IMR-90 (cell line): Measurements from ENCODE around the gene NXN.

Experiments
- BHLHE40 ChIP-seq: fragments of 150-350 bp; IDR thresholded peaks from 2 replicates; pipeline ENCODE4 v1.6.1; 2016; ENCODE audit warnings: mild to moderate bottlenecking, low read depth, low read length
- CEBPB ChIP-seq: IDR thresholded peaks from 2 replicates; pipeline ENCODE4 v1.6.1; 2012; ENCODE audit warnings: low read depth, low read length, improper control_type of control experiment
- CHD1 ChIP-seq: IDR thresholded peaks from 2 replicates; pipeline ENCODE4 v1.6.1; 2012; ENCODE audit warnings: low read depth, low read length, improper control_type of control experiment
- ELK1 ChIP-seq: fragments of 150-350 bp; IDR thresholded peaks from 2 replicates; pipeline ENCODE4 v1.6.1; 2016; ENCODE audit warnings: low read depth, mild to moderate bottlenecking, low read length, moderate library complexity, borderline replicate concordance
- FOS ChIP-seq: fragments of 150-350 bp; IDR thresholded peaks from 2 replicates; pipeline ENCODE4 v1.6.1; 2016; ENCODE audit warnings: low read depth, low read length
- MAFK ChIP-seq: IDR thresholded peaks from 2 replicates; pipeline ENCODE4 v1.6.1; 2012; ENCODE audit warnings: low read depth, low read length, improper control_type of control experiment
- MXI1 ChIP-seq: IDR thresholded peaks from 2 replicates; pipeline ENCODE4 v1.6.1; 2012; ENCODE audit warnings: low read depth, mild to moderate bottlenecking, low read length, moderate library complexity, borderline replicate concordance
- NFE2L2 ChIP-seq: fragments of 150-350 bp; IDR thresholded peaks from 2 replicates; pipeline ENCODE4 v1.6.1; 2016; ENCODE audit warnings: low read depth, mild to moderate bottlenecking, low read length
- POLR2A ChIP-seq: IDR thresholded peaks from 2 replicates; pipeline ENCODE4 v1.6.1; 2012; ENCODE audit warnings: mild to moderate bottlenecking, low read depth, low read length
- RCOR1 ChIP-seq: IDR thresholded peaks from 2 replicates; pipeline ENCODE4 v1.6.1; 2012; ENCODE audit warnings: mild to moderate bottlenecking, low read length, improper control_type of control experiment; ENCODE audit not compliant: insufficient replicate concordance
- RFX5 ChIP-seq: IDR thresholded peaks from 2 replicates; pipeline ENCODE4 v1.8.0; 2012; ENCODE audit warnings: low read depth, mild to moderate bottlenecking, low read length, moderate library complexity
- SMC3 ChIP-seq: fragments of 150-350 bp; IDR thresholded peaks from 2 replicates; pipeline ENCODE4 v1.6.1; 2016; ENCODE audit warnings: low read depth, mild to moderate bottlenecking, antibody characterized with exemption, low read length, moderate library complexity
- TF ChIP-seq, protein P1 (sequence below): conservative IDR thresholded peaks from 2 replicates; pipeline ENCODE4 v1.5.1; 2012; ENCODE audit warnings: mild to moderate bottlenecking, low read depth, low read length, improper control_type of control experiment
- TF ChIP-seq, protein P2 (sequence below): fragments of 150-350 bp; IDR thresholded peaks from 2 replicates; pipeline ENCODE4 v1.6.1; 2017; ENCODE audit warnings: mild to moderate bottlenecking, antibody characterized with exemption, low read length, low read depth

GRCh38 chr17:872855-873254 is 106.7 kb downstream of the NXN start:
- TF ChIP-seq, protein P1, sequence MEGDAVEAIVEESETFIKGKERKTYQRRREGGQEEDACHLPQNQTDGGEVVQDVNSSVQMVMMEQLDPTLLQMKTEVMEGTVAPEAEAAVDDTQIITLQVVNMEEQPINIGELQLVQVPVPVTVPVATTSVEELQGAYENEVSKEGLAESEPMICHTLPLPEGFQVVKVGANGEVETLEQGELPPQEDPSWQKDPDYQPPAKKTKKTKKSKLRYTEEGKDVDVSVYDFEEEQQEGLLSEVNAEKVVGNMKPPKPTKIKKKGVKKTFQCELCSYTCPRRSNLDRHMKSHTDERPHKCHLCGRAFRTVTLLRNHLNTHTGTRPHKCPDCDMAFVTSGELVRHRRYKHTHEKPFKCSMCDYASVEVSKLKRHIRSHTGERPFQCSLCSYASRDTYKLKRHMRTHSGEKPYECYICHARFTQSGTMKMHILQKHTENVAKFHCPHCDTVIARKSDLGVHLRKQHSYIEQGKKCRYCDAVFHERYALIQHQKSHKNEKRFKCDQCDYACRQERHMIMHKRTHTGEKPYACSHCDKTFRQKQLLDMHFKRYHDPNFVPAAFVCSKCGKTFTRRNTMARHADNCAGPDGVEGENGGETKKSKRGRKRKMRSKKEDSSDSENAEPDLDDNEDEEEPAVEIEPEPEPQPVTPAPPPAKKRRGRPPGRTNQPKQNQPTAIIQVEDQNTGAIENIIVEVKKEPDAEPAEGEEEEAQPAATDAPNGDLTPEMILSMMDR = no peak
- TF ChIP-seq MXI1 = no peak
- no peak for TF ChIP-seq POLR2A
- TF ChIP-seq FOS = no peak
- TF ChIP-seq, protein P2, sequence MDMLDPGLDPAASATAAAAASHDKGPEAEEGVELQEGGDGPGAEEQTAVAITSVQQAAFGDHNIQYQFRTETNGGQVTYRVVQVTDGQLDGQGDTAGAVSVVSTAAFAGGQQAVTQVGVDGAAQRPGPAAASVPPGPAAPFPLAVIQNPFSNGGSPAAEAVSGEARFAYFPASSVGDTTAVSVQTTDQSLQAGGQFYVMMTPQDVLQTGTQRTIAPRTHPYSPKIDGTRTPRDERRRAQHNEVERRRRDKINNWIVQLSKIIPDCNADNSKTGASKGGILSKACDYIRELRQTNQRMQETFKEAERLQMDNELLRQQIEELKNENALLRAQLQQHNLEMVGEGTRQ = no peak
- TF ChIP-seq CHD1 = no peak
- TF ChIP-seq SMC3 = no peak
- TF ChIP-seq MAFK = peak; percentile 88
- TF ChIP-seq CEBPB = no peak
- no peak for TF ChIP-seq NFE2L2
- TF ChIP-seq ELK1 = no peak
- no peak for TF ChIP-seq RFX5
- TF ChIP-seq BHLHE40 = no peak
- no peak for TF ChIP-seq RCOR1
